ENCODE data around the gene CDC42EP4.

CDC42EP4 gene

GRCh38 chr17:73285916-73286862 lies 25.6 kb downstream of the CDC42EP4 start:
- Histone ChIP-seq H3K4me1 (ENCODE audit: control insufficient read depth, insufficient read depth, low read length) (peaks cover 10% of the 10 kb centered on the region), H3K36me3 (ENCODE audit: control insufficient read depth in 2 of 2, insufficient read depth in 1 of 2, low read length in 2 of 2) (peaks cover 0 to 23% of the 10 kb centered on the region in 2 experiments; a peak in 1 of 3 replicates), H3K27ac (ENCODE audit: extremely low read depth, low read depth, low read length) (no peak overlapping the region), H3K4me3 (ENCODE audit: low read depth, low read length) (no peak overlapping the region), H3K9me3 (ENCODE audit: control insufficient read depth, insufficient read depth, low read depth, low read length) (no peaks in the 10 kb centered on the region)
- ChIA-PET POLR2A (no interaction called here), CTCF (no interaction called here)
- TF ChIP-seq ZNF324 (tag by site-specific recombination; IDR thresholded peaks at IDR 0.05) = no peak
- no peak for TF ChIP-seq ZNF624 (tag by site-specific recombination; IDR thresholded peaks at IDR 0.05)
- TF ChIP-seq MZF1 (tag by site-specific recombination; IDR thresholded peaks at IDR 0.05; ENCODE audit: borderline replicate concordance) = no peak
- TF ChIP-seq ZNF707 (tag by site-specific recombination; IDR thresholded peaks at IDR 0.05) = no peak
- no peak for TF ChIP-seq ZSCAN4 (tag by site-specific recombination; IDR thresholded peaks at IDR 0.05)

DNA sequence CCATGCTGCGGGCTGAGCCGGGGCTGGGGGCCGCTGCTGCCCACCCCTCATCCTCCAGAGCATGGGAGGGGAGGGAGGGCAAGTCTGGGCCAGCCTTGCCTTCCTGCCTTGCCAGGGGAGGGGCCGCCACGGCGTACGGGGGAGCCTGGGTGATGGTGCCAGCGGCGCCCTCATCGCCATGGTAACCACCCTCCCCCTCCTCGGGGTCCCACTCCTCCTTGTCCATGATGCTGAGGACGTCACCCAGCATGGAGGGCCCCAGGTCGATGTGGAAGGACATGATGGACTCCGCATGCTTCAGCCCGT lies 26.2 kb downstream of the CDC42EP4 start:
- ChIA-PET CTCF (no interaction called here), POLR2A (no interaction called here)
- no peak overlapping the region for H3K4me3 ChIP-seq (ENCODE audit: low read depth, low read length)
- no peak overlapping the region for H3K27ac ChIP-seq (ENCODE audit: extremely low read depth, low read depth, low read length)
- H3K4me1 ChIP-seq (ENCODE audit: control insufficient read depth, insufficient read depth, low read length) = peaks cover 10% of the 10 kb centered on the region
- H3K9me3 ChIP-seq (ENCODE audit: control insufficient read depth, insufficient read depth, low read depth, low read length) = no peaks in the 10 kb centered on the region
- peaks cover 0 to 23% of the 10 kb centered on the region in 2 experiments; a peak in 1 of 3 replicates for H3K36me3 ChIP-seq (ENCODE audit: control insufficient read depth in 2 of 2, insufficient read depth in 1 of 2, low read length in 2 of 2)
- TF ChIP-seq ZNF514 (tag by site-specific recombination; IDR thresholded peaks at IDR 0.05) = no peak
- no peak for TF ChIP-seq KLF9 (tag by site-specific recombination; IDR thresholded peaks at IDR 0.05; ENCODE audit: low read depth)
- TF ChIP-seq ZNF701 (tag by site-specific recombination; IDR thresholded peaks at IDR 0.05) = no peak
- no peak for TF ChIP-seq ZNF555 (tag by site-specific recombination; conservative IDR thresholded peaks at IDR 0.05)
- no peak for TF ChIP-seq ZNF223 (tag by site-specific recombination; IDR thresholded peaks at IDR 0.05)
- TF ChIP-seq, protein P1, sequence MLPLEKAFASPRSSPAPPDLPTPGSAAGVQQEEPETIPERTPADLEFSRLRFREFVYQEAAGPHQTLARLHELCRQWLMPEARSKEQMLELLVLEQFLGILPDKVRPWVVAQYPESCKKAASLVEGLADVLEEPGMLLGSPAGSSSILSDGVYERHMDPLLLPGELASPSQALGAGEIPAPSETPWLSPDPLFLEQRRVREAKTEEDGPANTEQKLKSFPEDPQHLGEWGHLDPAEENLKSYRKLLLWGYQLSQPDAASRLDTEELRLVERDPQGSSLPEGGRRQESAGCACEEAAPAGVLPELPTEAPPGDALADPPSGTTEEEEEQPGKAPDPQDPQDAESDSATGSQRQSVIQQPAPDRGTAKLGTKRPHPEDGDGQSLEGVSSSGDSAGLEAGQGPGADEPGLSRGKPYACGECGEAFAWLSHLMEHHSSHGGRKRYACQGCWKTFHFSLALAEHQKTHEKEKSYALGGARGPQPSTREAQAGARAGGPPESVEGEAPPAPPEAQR (tag by site-specific recombination; IDR thresholded peaks at IDR 0.05) = no peak
- no peak for TF ChIP-seq ELK4 (IDR thresholded peaks at IDR 0.05; ENCODE audit: borderline replicate concordance, low read depth, low read length)
- no peak for TF ChIP-seq TCF7L2 (IDR thresholded peaks at IDR 0.05; ENCODE audit: borderline replicate concordance, low read depth, low read length)
- TF ChIP-seq, protein P2, sequence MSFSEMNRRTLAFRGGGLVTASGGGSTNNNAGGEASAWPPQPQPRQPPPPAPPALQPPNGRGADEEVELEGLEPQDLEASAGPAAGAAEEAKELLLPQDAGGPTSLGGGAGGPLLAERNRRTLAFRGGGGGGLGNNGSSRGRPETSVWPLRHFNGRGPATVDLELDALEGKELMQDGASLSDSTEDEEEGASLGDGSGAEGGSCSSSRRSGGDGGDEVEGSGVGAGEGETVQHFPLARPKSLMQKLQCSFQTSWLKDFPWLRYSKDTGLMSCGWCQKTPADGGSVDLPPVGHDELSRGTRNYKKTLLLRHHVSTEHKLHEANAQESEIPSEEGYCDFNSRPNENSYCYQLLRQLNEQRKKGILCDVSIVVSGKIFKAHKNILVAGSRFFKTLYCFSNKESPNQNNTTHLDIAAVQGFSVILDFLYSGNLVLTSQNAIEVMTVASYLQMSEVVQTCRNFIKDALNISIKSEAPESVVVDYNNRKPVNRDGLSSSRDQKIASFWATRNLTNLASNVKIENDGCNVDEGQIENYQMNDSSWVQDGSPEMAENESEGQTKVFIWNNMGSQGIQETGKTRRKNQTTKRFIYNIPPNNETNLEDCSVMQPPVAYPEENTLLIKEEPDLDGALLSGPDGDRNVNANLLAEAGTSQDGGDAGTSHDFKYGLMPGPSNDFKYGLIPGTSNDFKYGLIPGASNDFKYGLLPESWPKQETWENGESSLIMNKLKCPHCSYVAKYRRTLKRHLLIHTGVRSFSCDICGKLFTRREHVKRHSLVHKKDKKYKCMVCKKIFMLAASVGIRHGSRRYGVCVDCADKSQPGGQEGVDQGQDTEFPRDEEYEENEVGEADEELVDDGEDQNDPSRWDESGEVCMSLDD (tag by site-specific recombination; IDR thresholded peaks at IDR 0.05) = no peak
- TF ChIP-seq ZNF280C (tag by site-specific recombination; IDR thresholded peaks at IDR 0.05) = no peak
- TF ChIP-seq, protein P3, sequence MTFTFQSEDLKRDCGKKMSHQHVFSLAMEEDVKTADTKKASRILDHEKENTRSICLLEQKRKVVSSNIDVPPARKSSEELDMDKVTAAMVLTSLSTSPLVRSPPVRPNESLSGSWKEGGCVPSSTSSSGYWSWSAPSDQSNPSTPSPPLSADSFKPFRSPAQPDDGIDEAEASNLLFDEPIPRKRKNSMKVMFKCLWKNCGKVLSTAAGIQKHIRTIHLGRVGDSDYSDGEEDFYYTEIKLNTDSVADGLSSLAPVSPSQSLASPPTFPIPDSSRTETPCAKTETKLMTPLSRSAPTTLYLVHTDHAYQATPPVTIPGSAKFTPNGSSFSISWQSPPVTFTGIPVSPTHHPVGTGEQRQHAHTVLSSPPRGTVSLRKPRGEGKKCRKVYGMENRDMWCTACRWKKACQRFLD (tag by site-specific recombination; IDR thresholded peaks at IDR 0.05) = no peak
- no peak for TF ChIP-seq TSHZ1 (tag by site-specific recombination; IDR thresholded peaks at IDR 0.05; ENCODE audit: borderline replicate concordance)
- TF ChIP-seq ZNF585B (tag by site-specific recombination; IDR thresholded peaks at IDR 0.05) = no peak

Data from HEK293 (cell line).